Uterus (tissue), 4 donors: ENCODE data around the gene SLIT3. TPM values are rescaled to one million over a fixed set of nuclear protein-coding genes. Genes with fewer than 3 reads are reported as not detected.

Source experiments
- DNase-seq, 2 donors: peaks; one replicate each; pipeline ENCODE4 v3.0.0-alpha.2; 2019 to 2020
- H3K27ac ChIP-seq, 2 donors: fragments of 200-600 bp; sonication (generic); 1 replicate in 1 of 2; 2 replicates in 1 of 2; pipeline ENCODE4 v1.5.1; 2016 to 2018
- H3K27me3 ChIP-seq, 2 donors: fragments of 200-600 bp; sonication (generic); one replicate each; pipeline ENCODE4 v1.5.1; 2018 to 2019; ENCODE audit warnings: control low read depth in 1 of 2
- H3K36me3 ChIP-seq, 2 donors: fragments of 200-600 bp; sonication (generic); one replicate each; pipeline ENCODE4 v1.5.1; 2019; ENCODE audit warnings: control low read depth in 1 of 2
- H3K4me1 ChIP-seq, 2 donors: fragments of 200-600 bp; sonication (generic); one replicate each; pipeline ENCODE4 v1.5.1; 2018 to 2019; ENCODE audit warnings: control low read depth in 1 of 2
- H3K4me3 ChIP-seq, 2 donors: fragments of 200-600 bp; sonication (generic); 1 replicate in 1 of 2; 2 replicates in 1 of 2; pipeline ENCODE4 v1.5.1; 2018 to 2019; ENCODE audit warnings: mild to moderate bottlenecking in 1 of 2
- H3K9me3 ChIP-seq, 2 donors: fragments of 200-600 bp; sonication (generic); one replicate each; pipeline ENCODE4 v1.5.1; 2019; ENCODE audit warnings: control low read depth in 1 of 2
- CTCF ChIP-seq, 4 experiments: fragments of 200-600 bp in 2 of 4; fragments of 450-650 bp in 2 of 4; sonication (generic) in 2 of 4; IDR thresholded peaks; one replicate each; pipeline ENCODE4 v1.5.1; 2016 to 2019; ENCODE audit warnings: antibody characterized with exemption in 4 of 4, mild to moderate bottlenecking in 2 of 4, moderate library complexity in 1 of 4
- POLR2A ChIP-seq, 2 donors: fragments of 450-650 bp; IDR thresholded peaks; one replicate each; pipeline ENCODE4 v1.6.1; 2016; ENCODE audit warnings: antibody characterized with exemption in 2 of 2, mild to moderate bottlenecking in 1 of 2, moderate library complexity in 1 of 2
- intact Hi-C: fragments of 100-400 bp; cut with DNase I; formaldehyde crosslinking; loops from one replicate; pipeline ENCODE4 v1.15.1; 2023; ENCODE audit warnings: low total_unique reads
- total RNA-seq, 4 donors: library from RNA; depleted of rRNA in 3 of 4; stranded (reverse); fragments of >200 nt in 3 of 4; gene quantifications; one replicate each; pipeline versions ENCODE4 v1.1.0 to v1.2.4, GENCODE V29; 2014 to 2023
- donor health status: DM: yes; HTN: yes; CAD: no.

The SLIT3 gene
- total RNA-seq, 4 donors from 2014 or later = 9.4 to 62.2 (median 28.1) TPM

- Histone ChIP-seq H3K4me3 (no peak overlapping the region), H3K9me3 (no peaks in the 10 kb centered on the region), H3K36me3 (no peaks in the 10 kb centered on the region), H3K27ac (no peak overlapping the region), H3K27me3 (no peaks in the 10 kb centered on the region), H3K4me1 (peaks cover 0 to 3% of the 10 kb centered on the region in 2 donors)
- no peak for TF ChIP-seq CTCF (IDR thresholded peaks at IDR 0.05)
- TF ChIP-seq POLR2A (IDR thresholded peaks at IDR 0.05) = no peak
- no peak for DNase-seq
- intact Hi-C loops = no loop called here
Observed at GRCh38 chr5:169164481-169164925, 136.4 kb downstream of the SLIT3 start.

- no peak for DNase-seq
- no peak overlapping the region for H3K4me3 ChIP-seq
- no peaks in the 10 kb centered on the region for H3K9me3 ChIP-seq
- intact Hi-C loops = no loop called here
- no peaks in the 10 kb centered on the region for H3K36me3 ChIP-seq
- H3K4me1 ChIP-seq = no peaks in the 10 kb centered on the region
- no peaks in the 10 kb centered on the region for H3K27me3 ChIP-seq
- TF ChIP-seq POLR2A (IDR thresholded peaks at IDR 0.05) = no peak
- no peak for TF ChIP-seq CTCF (IDR thresholded peaks at IDR 0.05)
- peak overlapping the region in 1 of 2 donors; percentile 77 for H3K27ac ChIP-seq
Observed at GRCh38 chr5:169162407-169162806, 138.5 kb downstream of the SLIT3 start.

- peak overlapping the region; percentile 75 to 77 for H3K27ac ChIP-seq
- H3K36me3 ChIP-seq = no peaks in the 10 kb centered on the region
- peak; percentile 87 to 90 for DNase-seq
- no peak overlapping the region for H3K4me3 ChIP-seq
- no peaks in the 10 kb centered on the region for H3K4me1 ChIP-seq
- no peak for TF ChIP-seq CTCF (IDR thresholded peaks at IDR 0.05)
- TF ChIP-seq POLR2A (IDR thresholded peaks at IDR 0.05) = no peak
- H3K27me3 ChIP-seq = no peaks in the 10 kb centered on the region
- H3K9me3 ChIP-seq = no peaks in the 10 kb centered on the region
- intact Hi-C loops = no loop called here
Observed at GRCh38 chr5:169161022-169161680, 139.8 kb downstream of the SLIT3 start.

GRCh38 chr5:169160405-169160901 is 140.5 kb downstream of the SLIT3 start:
- Histone ChIP-seq H3K27ac (peak overlapping the region; percentile 75 to 77), H3K4me1 (no peaks in the 10 kb centered on the region), H3K9me3 (no peaks in the 10 kb centered on the region), H3K4me3 (no peak overlapping the region), H3K27me3 (no peaks in the 10 kb centered on the region), H3K36me3 (no peaks in the 10 kb centered on the region)
- DNase-seq = peak; percentile 61 to 67
- intact Hi-C loops = no loop called here
- no peak for TF ChIP-seq POLR2A (IDR thresholded peaks at IDR 0.05)
- peak in 2 of 4 experiments; percentile 13 to 41 for TF ChIP-seq CTCF (IDR thresholded peaks at IDR 0.05)

- H3K4me3 ChIP-seq = no peak overlapping the region
- H3K36me3 ChIP-seq = no peaks in the 10 kb centered on the region
- H3K27ac ChIP-seq = no peak overlapping the region
- H3K27me3 ChIP-seq = no peaks in the 10 kb centered on the region
- H3K9me3 ChIP-seq = no peaks in the 10 kb centered on the region
- intact Hi-C loops = no loop called here
- H3K4me1 ChIP-seq = no peaks in the 10 kb centered on the region
- no peak for DNase-seq
- no peak for TF ChIP-seq CTCF (IDR thresholded peaks at IDR 0.05)
- no peak for TF ChIP-seq POLR2A (IDR thresholded peaks at IDR 0.05)
Observed at GRCh38 chr5:169158764-169159163, 142.2 kb downstream of the SLIT3 start.
